ENCODE results near the gene RBBP6.

- TF ChIP-seq CTCF (IDR thresholded peaks at IDR 0.05): no peak
- no peak for TF ChIP-seq EP300 (IDR thresholded peaks at IDR 0.05)
- no peak for TF ChIP-seq POLR2AphosphoS5 (IDR thresholded peaks at IDR 0.05)
- TF ChIP-seq POLR2A (IDR thresholded peaks at IDR 0.05): no peak
Observed at GRCh38 chr16:24552705-24553246, 13.4 kb downstream of the RBBP6 start.

Measured in suprapubic skin (tissue), 4 donors.